OCI-LY3 (cell line): ENCODE measurements around the gene KDM3A.
A peak's percentile ranks its signal among the peaks of the same experiment; 100 is the strongest.

Experiments used
- H2AFZ ChIP-seq: fragments of 200-600, 300-600 bp; shearing (Covaris generic); 2 replicates; pipeline ENCODE4 v1.6.0; 2014; ENCODE audit warnings: antibody characterized with exemption, low read depth, low read length
- H3K27ac ChIP-seq: fragments of 200-600, 300-600 bp; sonication (generic); 2 replicates; pipeline ENCODE4 v1.5.1; 2014; ENCODE audit warnings: mild to moderate bottlenecking, low read length, moderate library complexity, mixed read lengths
- H3K27me3 ChIP-seq: fragments of 200-600, 300-600 bp; sonication (generic); 2 replicates; pipeline ENCODE4 v1.6.1; 2014; ENCODE audit warnings: low read depth, low read length, mixed read lengths
- H3K36me3 ChIP-seq: fragments of 200-600, 300-600 bp; sonication (generic); replicated peaks from 2 replicates; pipeline ENCODE3; 2014; ENCODE audit warnings: low read depth, low read length, mixed read lengths
- H3K4me1 ChIP-seq: fragments of 300-600, 200-600 bp; sonication (generic); 2 replicates; pipeline ENCODE4 v1.6.1; 2014; ENCODE audit warnings: low read length, mixed read lengths
- H3K4me2 ChIP-seq: fragments of 200-600, 300-600 bp; sonication (generic); 2 replicates; pipeline ENCODE4 v1.6.1; 2014; ENCODE audit warnings: low read length, mixed read lengths
- H3K4me3 ChIP-seq: fragments of 300-600, 200-600 bp; sonication (generic); 2 replicates; pipeline ENCODE4 v1.5.1; 2014; ENCODE audit warnings: antibody characterized with exemption, mild to moderate bottlenecking, low read length, moderate library complexity
- H3K79me2 ChIP-seq: fragments of 300-600, 200-600 bp; shearing (Covaris generic); 2 replicates; pipeline ENCODE4 v1.6.1; 2014; ENCODE audit warnings: mild to moderate bottlenecking, low read length, mixed read lengths
- H3K9ac ChIP-seq: fragments of 300-600, 200-600 bp; shearing (Covaris generic); 2 replicates; pipeline ENCODE4 v1.6.0; 2014; ENCODE audit warnings: mild to moderate bottlenecking, low read length, moderate library complexity
- H3K9me3 ChIP-seq: fragments of 200-600, 300-600 bp; shearing (Covaris generic); 2 replicates; pipeline ENCODE4 v1.6.1; 2014; ENCODE audit warnings: low read length, mixed read lengths; ENCODE audit not compliant: insufficient read depth
- H4K20me1 ChIP-seq: fragments of 200-600, 300-600 bp; sonication (generic); 2 replicates; pipeline ENCODE4 v1.6.1; 2016; ENCODE audit warnings: low read length, mixed read lengths; ENCODE audit not compliant: insufficient read depth
- EZH2phosphoT487 ChIP-seq: fragments of 200-600 bp; shearing (Covaris generic); IDR thresholded peaks from 2 replicates; pipeline ENCODE4 v1.6.1; 2018; ENCODE audit warnings: antibody characterized with exemption, mixed run types, low read depth
- TF ChIP-seq, protein P1 (sequence below): fragments of 200-600, 300-600 bp; sonication (generic); IDR thresholded peaks from 2 replicates; pipeline ENCODE4 v1.5.1; 2014; ENCODE audit warnings: antibody characterized with exemption, low read length, low read depth

KDM3A gene

DNA sequence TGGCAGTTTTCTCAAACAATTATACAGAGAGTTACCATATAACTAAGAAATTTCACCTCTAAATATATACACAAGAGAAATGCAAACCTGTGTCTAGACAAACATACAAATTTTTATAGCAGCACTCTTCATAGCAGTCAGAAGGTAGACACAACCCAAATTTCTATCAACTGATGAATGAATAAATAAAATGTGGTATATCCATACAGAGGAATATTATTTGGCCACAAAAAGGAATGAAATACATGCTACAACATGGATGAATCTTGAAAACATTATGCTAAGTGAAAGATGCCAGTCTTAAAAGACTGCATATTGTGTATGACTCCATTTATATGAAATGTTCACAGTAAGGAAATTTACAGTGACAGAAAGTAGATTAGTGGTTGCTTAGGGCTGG, 30.6 kb upstream of the KDM3A start:
- peaks cover 14% of the 10 kb centered on the region for H3K4me1 ChIP-seq
- H3K27ac ChIP-seq, result no peak overlapping the region
- no peak overlapping the region for H3K4me2 ChIP-seq
- no peaks in the 10 kb centered on the region for H3K79me2 ChIP-seq
- H2AFZ ChIP-seq, result no peak overlapping the region
- H3K27me3 ChIP-seq, result no peaks in the 10 kb centered on the region
- no peak overlapping the region for H3K9ac ChIP-seq
- H3K9me3 ChIP-seq, result 0 out of 2 replicates have a peak, but pooled peaks cover 5% of the 10 kb centered on the region
- H3K36me3 ChIP-seq, result no peaks in the 10 kb centered on the region
- no peaks in the 10 kb centered on the region for H4K20me1 ChIP-seq
- no peak for TF ChIP-seq EZH2phosphoT487
- TF ChIP-seq, protein P1, sequence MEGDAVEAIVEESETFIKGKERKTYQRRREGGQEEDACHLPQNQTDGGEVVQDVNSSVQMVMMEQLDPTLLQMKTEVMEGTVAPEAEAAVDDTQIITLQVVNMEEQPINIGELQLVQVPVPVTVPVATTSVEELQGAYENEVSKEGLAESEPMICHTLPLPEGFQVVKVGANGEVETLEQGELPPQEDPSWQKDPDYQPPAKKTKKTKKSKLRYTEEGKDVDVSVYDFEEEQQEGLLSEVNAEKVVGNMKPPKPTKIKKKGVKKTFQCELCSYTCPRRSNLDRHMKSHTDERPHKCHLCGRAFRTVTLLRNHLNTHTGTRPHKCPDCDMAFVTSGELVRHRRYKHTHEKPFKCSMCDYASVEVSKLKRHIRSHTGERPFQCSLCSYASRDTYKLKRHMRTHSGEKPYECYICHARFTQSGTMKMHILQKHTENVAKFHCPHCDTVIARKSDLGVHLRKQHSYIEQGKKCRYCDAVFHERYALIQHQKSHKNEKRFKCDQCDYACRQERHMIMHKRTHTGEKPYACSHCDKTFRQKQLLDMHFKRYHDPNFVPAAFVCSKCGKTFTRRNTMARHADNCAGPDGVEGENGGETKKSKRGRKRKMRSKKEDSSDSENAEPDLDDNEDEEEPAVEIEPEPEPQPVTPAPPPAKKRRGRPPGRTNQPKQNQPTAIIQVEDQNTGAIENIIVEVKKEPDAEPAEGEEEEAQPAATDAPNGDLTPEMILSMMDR, result no peak
- no peak overlapping the region for H3K4me3 ChIP-seq

DNA sequence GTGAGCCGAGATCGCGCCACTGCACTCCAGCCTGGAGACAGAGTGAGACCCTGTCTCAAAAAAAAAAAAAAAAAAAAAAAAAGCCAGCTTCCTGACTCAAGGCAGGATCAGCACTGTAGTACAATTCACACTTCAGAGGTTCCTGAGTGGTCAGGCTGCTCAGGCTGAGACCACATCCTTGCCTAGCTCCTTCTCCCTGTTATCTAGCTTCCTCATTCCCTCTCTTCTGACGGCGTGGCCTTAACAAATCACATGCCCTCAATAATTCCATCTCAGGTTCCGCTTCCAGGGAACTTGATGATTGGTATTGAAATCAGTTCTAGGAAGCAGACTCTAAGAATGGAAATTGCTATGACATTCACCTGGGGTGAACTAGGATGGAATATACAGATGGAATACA, 29.8 kb upstream of the KDM3A start:
- TF ChIP-seq EZH2phosphoT487, result no peak
- TF ChIP-seq, protein P1, result no peak
- no peaks in the 10 kb centered on the region for H3K79me2 ChIP-seq
- H3K27me3 ChIP-seq, result no peaks in the 10 kb centered on the region
- H2AFZ ChIP-seq, result no peak overlapping the region
- H3K36me3 ChIP-seq, result no peaks in the 10 kb centered on the region
- no peak overlapping the region for H3K27ac ChIP-seq
- H3K4me2 ChIP-seq, result no peak overlapping the region
- H4K20me1 ChIP-seq, result no peaks in the 10 kb centered on the region
- peaks cover 21% of the 10 kb centered on the region for H3K4me1 ChIP-seq
- H3K9ac ChIP-seq, result no peak overlapping the region
- H3K4me3 ChIP-seq, result no peak overlapping the region
- H3K9me3 ChIP-seq, result 0 out of 2 replicates have a peak, but pooled peaks cover 5% of the 10 kb centered on the region

DNA sequence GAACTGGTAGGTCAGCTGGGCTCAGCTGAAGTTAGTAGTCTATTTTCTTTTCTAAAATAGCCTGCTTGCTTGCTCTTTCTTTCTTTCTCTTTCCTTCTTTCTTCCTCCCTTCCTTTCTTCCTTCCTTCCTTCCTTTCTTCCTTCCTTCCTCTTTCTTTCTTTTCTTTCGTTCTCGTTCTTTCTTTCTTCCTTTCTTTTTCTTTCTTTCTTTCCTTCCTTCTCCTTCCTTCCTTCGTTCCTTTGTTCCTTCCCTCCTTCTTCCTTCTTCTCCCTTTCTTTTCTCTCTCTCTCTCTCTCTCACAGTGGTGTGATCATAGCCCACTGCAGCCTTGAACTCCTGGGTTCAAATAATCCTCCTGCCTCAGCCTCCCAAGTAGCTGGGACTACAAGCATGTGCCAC, 29.2 kb upstream of the KDM3A start:
- no peak overlapping the region for H3K9ac ChIP-seq
- no peak overlapping the region for H3K27ac ChIP-seq
- no peaks in the 10 kb centered on the region for H3K27me3 ChIP-seq
- no peaks in the 10 kb centered on the region for H4K20me1 ChIP-seq
- 0 out of 2 replicates have a peak, but pooled peaks cover 5% of the 10 kb centered on the region for H3K9me3 ChIP-seq
- H3K36me3 ChIP-seq, result no peaks in the 10 kb centered on the region
- no peak overlapping the region for H2AFZ ChIP-seq
- H3K4me2 ChIP-seq, result no peak overlapping the region
- TF ChIP-seq EZH2phosphoT487, result no peak
- TF ChIP-seq, protein P1, result no peak
- no peaks in the 10 kb centered on the region for H3K79me2 ChIP-seq
- peaks cover 23% of the 10 kb centered on the region for H3K4me1 ChIP-seq
- H3K4me3 ChIP-seq, result no peak overlapping the region

DNA sequence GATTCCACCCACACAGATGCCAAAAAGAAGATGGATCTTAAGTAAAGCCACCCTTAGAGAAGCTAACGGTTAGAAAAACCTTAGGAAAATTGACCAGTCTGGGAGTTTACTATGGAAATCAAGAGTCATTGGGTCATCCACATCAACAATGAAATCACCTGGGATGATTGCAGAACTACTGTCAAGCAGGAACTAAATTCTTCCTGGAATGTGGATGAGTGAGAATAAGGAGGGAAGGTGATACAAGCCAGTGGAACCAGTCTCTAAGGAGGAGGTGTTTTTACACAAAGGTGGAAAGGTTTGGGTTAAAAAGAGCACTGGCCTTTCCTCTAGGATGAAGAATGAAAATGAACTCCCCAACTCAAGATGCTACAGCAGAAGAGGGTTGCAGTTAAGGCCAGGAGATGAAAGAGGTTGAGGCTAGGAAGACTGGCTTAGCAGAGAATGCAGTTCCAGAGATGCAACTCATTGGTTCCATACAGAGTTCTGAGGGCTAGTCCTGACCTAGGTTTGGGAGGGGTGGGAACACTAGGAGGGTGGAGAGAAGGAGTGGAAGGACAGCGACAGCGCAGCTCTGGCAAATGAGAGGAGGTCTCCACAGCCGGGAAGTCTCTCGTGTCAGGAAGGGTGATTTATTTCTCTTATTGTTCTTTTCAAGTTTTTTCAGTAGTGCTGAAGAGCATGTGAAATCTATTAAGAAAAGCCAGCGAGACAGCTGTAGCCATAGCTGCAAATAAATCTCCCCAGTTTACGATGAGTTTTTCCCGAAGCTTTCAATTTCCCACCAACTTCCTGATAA, 27.7 kb upstream of the KDM3A start:
- Histone ChIP-seq H3K9me3 (0 out of 2 replicates have a peak, but pooled peaks cover 5% of the 10 kb centered on the region), H3K9ac (no peak overlapping the region), H3K27ac (no peak overlapping the region), H3K36me3 (no peaks in the 10 kb centered on the region), H4K20me1 (no peaks in the 10 kb centered on the region), H3K4me2 (peak overlapping the region; percentile 36), H3K4me1 (peaks cover 27% of the 10 kb centered on the region), H3K27me3 (no peaks in the 10 kb centered on the region), H3K4me3 (peak overlapping the region; percentile 23; the same call in 1 of the 2 replicates), H3K79me2 (no peaks in the 10 kb centered on the region), H2AFZ (no peak overlapping the region)
- TF ChIP-seq EZH2phosphoT487, result no peak
- TF ChIP-seq, protein P1, result no peak
